ENCODE measurements around the gene ELL2.
"Not testable (repeated sequence)": the region's sequence is repeated elsewhere in the genome, so short reads cannot be mapped to it uniquely, and the experiment has no call there.

Gene ELL2

DNA sequence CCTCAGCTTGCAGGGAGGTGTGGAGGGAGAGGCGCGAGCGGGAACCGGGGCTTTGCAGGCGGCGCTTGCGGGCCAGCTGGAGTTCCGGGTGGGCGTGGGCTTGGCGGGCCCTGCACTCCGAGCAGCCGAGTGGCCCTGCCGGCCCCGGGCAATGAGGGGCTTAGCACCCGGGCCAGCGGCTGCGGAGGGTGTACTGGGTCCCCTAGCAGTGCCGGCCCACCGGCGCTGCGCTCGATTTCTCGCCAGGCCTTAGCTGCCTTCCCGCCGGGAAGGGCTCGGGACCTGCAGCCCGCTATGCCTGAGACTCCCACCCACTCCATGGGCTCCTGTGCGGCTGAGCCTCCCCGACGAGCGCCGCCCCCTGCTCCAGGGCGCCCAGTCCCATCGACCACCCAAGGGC, 110.5 kb downstream of the ELL2 start:
- H3K9me3 ChIP-seq (ENCODE audit: control insufficient read depth in 1 of 2, low read length in 2 of 2); H3K4me3 ChIP-seq (ENCODE audit: low read depth in 1 of 2, low read length in 2 of 2); H3K27me3 ChIP-seq (ENCODE audit: low read depth, low read length); H3K27ac ChIP-seq (ENCODE audit: low read length); H3K4me1 ChIP-seq (ENCODE audit: control insufficient read depth in 1 of 2, insufficient read depth in 2 of 2, low read length in 2 of 2); H3K36me3 ChIP-seq (ENCODE audit: control insufficient read depth in 1 of 2, insufficient read depth in 2 of 2, low read length in 2 of 2): not testable (repeated sequence)

DNA sequence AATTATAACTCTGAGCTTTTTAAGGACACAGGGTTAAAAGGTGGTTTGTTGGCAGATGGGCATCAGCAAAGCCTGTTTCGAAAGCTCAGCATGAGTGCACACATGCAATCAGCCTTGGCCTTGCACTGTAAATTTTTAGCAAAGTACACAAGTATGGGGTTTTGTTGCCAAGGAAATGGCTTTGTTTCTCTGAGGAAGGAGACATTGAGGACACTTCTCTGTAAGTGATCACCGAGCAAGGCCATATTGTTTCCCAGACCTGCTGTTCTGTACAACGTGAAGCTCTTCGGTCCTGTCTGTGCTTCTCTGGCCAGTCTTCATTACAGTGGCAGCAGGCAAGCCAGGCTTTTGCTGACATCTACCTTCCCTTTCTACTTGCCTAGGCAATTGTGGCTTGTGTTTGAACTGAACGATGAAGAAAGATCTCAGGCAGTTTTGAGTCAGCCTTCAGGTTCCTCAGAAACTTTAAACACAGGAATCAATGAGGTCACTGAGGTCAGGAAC, 111.2 kb downstream of the ELL2 start:
- Histone ChIP-seq H3K27ac (ENCODE audit: low read length) (no peak overlapping the region), H3K4me3 (ENCODE audit: low read depth in 1 of 2, low read length in 2 of 2) (no peak overlapping the region), H3K9me3 (ENCODE audit: control insufficient read depth in 1 of 2, low read length in 2 of 2) (no peaks in the 10 kb centered on the region), H3K36me3 (ENCODE audit: control insufficient read depth in 1 of 2, insufficient read depth in 2 of 2, low read length in 2 of 2) (no peaks in the 10 kb centered on the region), H3K4me1 (ENCODE audit: control insufficient read depth in 1 of 2, insufficient read depth in 2 of 2, low read length in 2 of 2) (no peaks in the 10 kb centered on the region), H3K27me3 (ENCODE audit: low read depth, low read length) (no peaks in the 10 kb centered on the region)

DNA sequence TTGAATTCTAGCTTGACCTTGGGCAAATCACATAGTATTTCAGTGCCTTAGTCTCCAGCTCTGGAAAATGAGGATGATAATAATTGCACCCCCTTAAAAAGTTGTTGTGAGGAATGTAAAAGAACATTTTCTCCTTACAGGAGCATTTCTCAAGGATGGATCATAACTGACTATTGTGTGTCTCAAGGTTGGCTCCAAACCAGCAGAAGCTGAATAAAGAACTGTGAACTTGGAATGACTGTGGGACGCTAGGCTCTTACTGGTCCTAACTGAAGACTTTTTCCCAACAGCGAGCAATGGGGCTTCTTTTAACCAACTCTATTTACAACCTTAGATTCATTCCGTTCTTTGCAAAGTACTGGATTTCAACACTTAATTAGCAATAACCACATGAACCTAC, 113.0 kb downstream of the ELL2 start:
- Histone ChIP-seq H3K27me3 (ENCODE audit: low read depth, low read length) (no peaks in the 10 kb centered on the region), H3K4me1 (ENCODE audit: control insufficient read depth in 1 of 2, insufficient read depth in 2 of 2, low read length in 2 of 2) (no peaks in the 10 kb centered on the region), H3K36me3 (ENCODE audit: control insufficient read depth in 1 of 2, insufficient read depth in 2 of 2, low read length in 2 of 2) (no peaks in the 10 kb centered on the region), H3K9me3 (ENCODE audit: control insufficient read depth in 1 of 2, low read length in 2 of 2) (no peaks in the 10 kb centered on the region), H3K4me3 (ENCODE audit: low read depth in 1 of 2, low read length in 2 of 2) (no peak overlapping the region), H3K27ac (ENCODE audit: low read length) (no peak overlapping the region)

DNA sequence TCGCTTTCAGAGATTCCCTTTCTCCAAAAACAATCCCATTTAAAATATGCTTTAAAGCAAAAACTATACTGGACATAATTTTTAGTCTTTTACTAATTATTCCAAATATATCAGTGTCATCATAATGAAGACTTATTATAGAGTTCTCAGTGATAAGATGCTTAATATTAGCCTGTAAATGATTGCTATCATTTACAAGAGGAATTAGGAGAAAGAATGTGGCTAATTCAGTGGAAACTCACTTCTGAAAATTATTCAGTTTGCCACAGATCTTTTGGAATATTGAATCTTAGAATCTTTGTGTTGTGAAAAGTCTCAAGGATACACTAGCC, 114.4 kb downstream of the ELL2 start:
- no peak overlapping the region for H3K27ac ChIP-seq (ENCODE audit: low read length)
- no peaks in the 10 kb centered on the region for H3K27me3 ChIP-seq (ENCODE audit: low read depth, low read length)
- no peaks in the 10 kb centered on the region for H3K9me3 ChIP-seq (ENCODE audit: control insufficient read depth in 1 of 2, low read length in 2 of 2)
- no peaks in the 10 kb centered on the region for H3K36me3 ChIP-seq (ENCODE audit: control insufficient read depth in 1 of 2, insufficient read depth in 2 of 2, low read length in 2 of 2)
- H3K4me3 ChIP-seq (ENCODE audit: low read depth in 1 of 2, low read length in 2 of 2) = no peak overlapping the region
- H3K4me1 ChIP-seq (ENCODE audit: control insufficient read depth in 1 of 2, insufficient read depth in 2 of 2, low read length in 2 of 2) = no peaks in the 10 kb centered on the region

DNA sequence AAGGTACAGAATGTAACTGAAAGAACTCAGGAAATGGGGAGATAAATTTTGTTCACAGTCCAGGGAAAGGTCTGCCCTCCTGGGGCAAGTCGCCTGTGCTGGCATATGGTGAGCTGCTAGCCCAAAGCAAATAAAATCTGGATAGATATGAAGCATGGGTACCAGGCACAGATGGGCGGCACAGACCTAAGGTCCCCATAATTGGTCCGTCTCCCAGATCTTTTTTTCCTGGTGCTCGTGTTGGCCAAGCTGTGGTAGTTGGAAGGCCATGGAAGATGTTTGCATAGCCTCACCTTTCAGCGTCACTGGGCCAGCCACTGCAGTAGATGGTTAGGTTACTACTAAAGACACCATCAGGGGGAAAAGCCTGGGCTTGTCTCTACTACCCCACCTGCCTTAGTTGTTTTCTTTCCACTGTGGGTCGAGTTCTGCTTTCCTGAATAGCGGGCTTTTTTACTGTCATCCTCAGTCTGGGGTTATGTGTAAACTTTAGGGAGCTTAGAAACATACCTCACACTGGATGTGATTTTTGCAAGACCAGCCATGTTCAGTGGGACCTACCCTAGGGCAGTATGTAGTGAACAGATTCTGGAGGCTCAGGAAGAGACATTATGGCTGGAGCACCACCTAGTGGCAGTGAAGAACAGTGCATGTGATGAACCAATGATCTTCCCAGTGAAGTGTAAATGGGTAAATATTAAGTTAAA, 114.9 kb downstream of the ELL2 start:
- no peaks in the 10 kb centered on the region for H3K36me3 ChIP-seq (ENCODE audit: control insufficient read depth in 1 of 2, insufficient read depth in 2 of 2, low read length in 2 of 2)
- no peak overlapping the region for H3K4me3 ChIP-seq (ENCODE audit: low read depth in 1 of 2, low read length in 2 of 2)
- H3K4me1 ChIP-seq (ENCODE audit: control insufficient read depth in 1 of 2, insufficient read depth in 2 of 2, low read length in 2 of 2) = no peaks in the 10 kb centered on the region
- no peak overlapping the region for H3K27ac ChIP-seq (ENCODE audit: low read length)
- H3K27me3 ChIP-seq (ENCODE audit: low read depth, low read length) = no peaks in the 10 kb centered on the region
- no peaks in the 10 kb centered on the region for H3K9me3 ChIP-seq (ENCODE audit: control insufficient read depth in 1 of 2, low read length in 2 of 2)

DNA sequence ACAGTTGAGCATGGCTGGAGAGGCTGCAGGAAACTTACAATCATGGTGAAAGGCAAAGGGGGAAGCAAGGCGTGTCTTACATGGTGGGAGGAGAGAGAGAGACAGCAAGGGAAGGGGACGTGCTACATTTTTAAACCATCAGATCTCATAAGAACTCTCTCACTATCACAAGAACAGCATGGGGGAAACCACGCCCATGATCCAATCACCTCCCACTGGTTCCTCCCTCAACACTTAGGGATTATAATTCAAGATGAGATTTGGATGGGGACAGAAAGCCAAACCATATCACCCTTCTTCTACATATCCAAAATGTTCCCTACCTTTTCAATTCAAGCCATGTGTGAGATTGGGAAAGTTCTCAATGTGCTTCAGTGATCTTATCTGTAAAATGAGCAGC, 116.3 kb downstream of the ELL2 start:
- Histone ChIP-seq H3K36me3 (ENCODE audit: control insufficient read depth in 1 of 2, insufficient read depth in 2 of 2, low read length in 2 of 2) (no peaks in the 10 kb centered on the region), H3K27me3 (ENCODE audit: low read depth, low read length) (no peaks in the 10 kb centered on the region), H3K27ac (ENCODE audit: low read length) (no peak overlapping the region), H3K4me1 (ENCODE audit: control insufficient read depth in 1 of 2, insufficient read depth in 2 of 2, low read length in 2 of 2) (no peaks in the 10 kb centered on the region), H3K4me3 (ENCODE audit: low read depth in 1 of 2, low read length in 2 of 2) (no peak overlapping the region), H3K9me3 (ENCODE audit: control insufficient read depth in 1 of 2, low read length in 2 of 2) (no peaks in the 10 kb centered on the region)

DNA sequence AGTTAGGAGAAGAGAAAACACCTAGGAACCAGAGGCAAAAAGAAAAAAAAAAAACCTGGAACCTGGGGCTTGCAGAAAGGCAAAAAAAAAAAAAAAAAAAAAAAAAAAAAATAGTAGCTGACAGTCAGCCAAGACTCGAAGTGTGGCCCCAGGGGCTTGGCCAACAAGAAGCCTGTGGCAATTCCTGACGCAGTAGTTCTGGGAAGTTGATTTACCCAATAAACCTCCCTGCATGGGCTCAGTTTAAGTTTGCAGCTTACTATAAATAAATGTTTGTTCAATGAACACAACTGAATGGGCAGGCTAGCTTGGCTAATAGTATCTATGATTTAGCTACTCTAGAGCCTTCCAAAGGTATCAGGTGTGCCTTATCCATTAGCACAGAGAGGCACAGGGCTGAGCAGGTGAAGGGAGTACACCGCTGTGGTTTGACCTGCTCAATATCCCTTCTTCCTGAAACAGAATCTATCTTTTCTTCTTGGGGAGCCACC, 117.9 kb downstream of the ELL2 start:
- Histone ChIP-seq H3K27ac (ENCODE audit: low read length) (no peak overlapping the region), H3K27me3 (ENCODE audit: low read depth, low read length) (no peaks in the 10 kb centered on the region), H3K9me3 (ENCODE audit: control insufficient read depth in 1 of 2, low read length in 2 of 2) (no peaks in the 10 kb centered on the region), H3K4me3 (ENCODE audit: low read depth in 1 of 2, low read length in 2 of 2) (no peak overlapping the region), H3K36me3 (ENCODE audit: control insufficient read depth in 1 of 2, insufficient read depth in 2 of 2, low read length in 2 of 2) (no peaks in the 10 kb centered on the region), H3K4me1 (ENCODE audit: control insufficient read depth in 1 of 2, insufficient read depth in 2 of 2, low read length in 2 of 2) (no peaks in the 10 kb centered on the region)

DNA sequence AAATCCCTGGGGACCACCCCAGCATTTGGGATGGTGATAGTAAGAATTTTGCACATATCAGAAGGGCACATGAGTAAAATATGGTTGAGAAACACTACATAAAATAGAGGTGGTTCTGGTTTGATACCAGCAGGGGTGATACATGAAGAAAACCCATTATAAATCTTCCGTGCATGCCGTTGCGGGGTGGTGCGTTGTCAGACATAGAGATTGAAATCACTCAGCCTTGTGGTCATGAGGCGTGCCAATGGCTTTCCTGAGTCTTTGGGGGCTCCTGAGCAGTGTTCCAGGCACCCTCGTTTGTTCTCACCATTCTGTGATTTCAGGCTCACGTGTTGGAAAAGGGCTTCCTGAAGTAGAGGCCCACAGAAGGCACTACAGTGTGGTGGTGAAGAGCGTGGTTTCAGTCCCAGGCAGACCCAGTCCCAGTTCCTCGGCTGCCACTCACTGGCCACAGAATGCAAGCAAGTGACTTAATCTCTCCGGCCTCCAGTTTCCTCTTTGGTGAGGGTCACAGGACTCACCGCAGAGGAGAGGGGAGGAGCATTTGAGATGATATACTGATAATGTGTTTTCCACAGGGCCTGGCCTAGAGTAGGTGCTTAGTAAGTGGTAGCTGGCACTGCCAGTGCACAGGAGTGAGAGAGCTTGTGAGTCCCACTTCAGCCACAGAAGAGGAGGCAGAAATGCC, 118.7 kb downstream of the ELL2 start:
- Histone ChIP-seq H3K9me3 (ENCODE audit: control insufficient read depth in 1 of 2, low read length in 2 of 2) (no peaks in the 10 kb centered on the region), H3K27ac (ENCODE audit: low read length) (no peak overlapping the region), H3K36me3 (ENCODE audit: control insufficient read depth in 1 of 2, insufficient read depth in 2 of 2, low read length in 2 of 2) (no peaks in the 10 kb centered on the region), H3K4me3 (ENCODE audit: low read depth in 1 of 2, low read length in 2 of 2) (no peak overlapping the region), H3K4me1 (ENCODE audit: control insufficient read depth in 1 of 2, insufficient read depth in 2 of 2, low read length in 2 of 2) (no peaks in the 10 kb centered on the region), H3K27me3 (ENCODE audit: low read depth, low read length) (no peaks in the 10 kb centered on the region)

DNA sequence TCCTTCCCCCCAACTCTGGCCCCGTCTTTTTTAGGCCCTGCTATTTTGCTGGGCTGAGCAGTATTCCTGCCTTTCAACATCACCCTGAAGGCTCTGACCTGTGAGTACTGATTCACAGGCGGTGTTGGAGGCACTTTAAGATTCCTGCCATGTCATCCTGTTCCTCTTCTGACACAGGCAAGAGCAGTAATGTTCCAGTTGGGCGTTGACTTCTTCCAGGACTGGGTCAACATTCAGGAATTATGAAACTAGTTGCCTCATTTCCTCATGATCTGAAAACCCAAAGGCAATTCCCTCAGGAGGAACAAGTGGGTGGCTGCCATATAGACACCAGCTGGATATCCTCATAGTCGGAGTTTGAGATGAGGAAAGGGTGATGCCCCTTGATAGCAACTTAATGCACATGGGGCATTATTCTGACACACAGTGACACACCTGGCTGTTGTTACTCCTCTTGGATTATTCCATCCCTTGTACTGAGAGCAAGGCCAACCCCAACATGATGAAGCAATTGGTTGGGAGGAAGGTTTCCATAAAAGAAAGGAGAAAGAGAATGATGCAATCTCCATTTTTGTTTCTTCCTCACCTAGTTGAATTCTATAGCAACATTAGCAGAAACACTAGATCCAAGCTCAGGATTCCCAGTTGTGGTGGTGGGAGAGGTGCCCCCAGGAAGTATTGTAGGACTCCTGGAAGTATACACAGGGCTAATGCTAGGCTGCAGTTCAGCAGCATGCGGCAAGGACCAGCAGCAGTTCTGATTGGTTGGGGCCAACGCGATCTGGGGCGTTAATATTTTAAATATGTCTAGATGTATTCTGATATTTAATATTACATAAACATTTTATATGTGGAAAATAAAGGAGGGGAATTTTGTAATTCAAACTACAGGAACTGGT, 119.5 kb downstream of the ELL2 start:
- Histone ChIP-seq H3K27ac (ENCODE audit: low read length) (no peak overlapping the region), H3K4me3 (ENCODE audit: low read depth in 1 of 2, low read length in 2 of 2) (no peak overlapping the region), H3K27me3 (ENCODE audit: low read depth, low read length) (no peaks in the 10 kb centered on the region), H3K9me3 (ENCODE audit: control insufficient read depth in 1 of 2, low read length in 2 of 2) (no peaks in the 10 kb centered on the region), H3K4me1 (ENCODE audit: control insufficient read depth in 1 of 2, insufficient read depth in 2 of 2, low read length in 2 of 2) (no peaks in the 10 kb centered on the region), H3K36me3 (ENCODE audit: control insufficient read depth in 1 of 2, insufficient read depth in 2 of 2, low read length in 2 of 2) (no peaks in the 10 kb centered on the region)

DNA sequence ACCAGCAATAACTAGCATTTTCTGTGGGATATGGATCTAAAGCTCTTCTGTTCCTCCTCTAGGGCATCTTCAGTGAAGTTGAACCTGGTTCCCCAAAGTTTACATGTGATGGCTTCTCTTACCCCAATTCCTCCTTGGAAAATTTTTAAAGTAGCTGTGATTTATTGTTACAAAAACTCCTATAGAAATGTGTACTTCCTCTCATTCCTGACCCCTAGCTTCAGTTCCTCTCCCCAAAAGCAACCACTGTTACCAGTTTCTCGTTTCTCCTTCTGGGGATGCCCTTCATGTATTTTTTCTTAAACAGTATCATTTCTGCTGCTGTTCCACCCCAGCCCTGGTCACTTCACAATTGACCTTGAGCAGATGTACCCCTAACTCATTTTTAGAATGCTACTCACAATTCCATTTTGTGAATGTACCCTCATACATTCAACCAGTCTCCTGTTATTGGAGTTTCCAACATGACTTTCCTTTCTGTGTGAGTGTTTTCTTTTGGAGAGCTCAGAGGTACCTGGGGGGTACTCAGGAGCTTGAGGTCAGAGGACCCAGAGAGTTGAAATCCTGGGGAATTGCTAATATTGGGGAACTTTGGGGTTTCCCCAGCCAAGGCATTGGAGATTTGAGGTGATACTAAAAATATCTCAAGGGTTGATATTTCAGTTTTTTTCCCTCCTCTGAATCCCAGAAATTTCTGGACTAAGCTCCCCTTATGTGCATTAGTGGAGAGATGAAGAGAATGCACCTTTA, 120.5 kb downstream of the ELL2 start:
- H3K4me3 ChIP-seq (ENCODE audit: low read depth in 1 of 2, low read length in 2 of 2) = no peak overlapping the region
- no peaks in the 10 kb centered on the region for H3K36me3 ChIP-seq (ENCODE audit: control insufficient read depth in 1 of 2, insufficient read depth in 2 of 2, low read length in 2 of 2)
- no peak overlapping the region for H3K27ac ChIP-seq (ENCODE audit: low read length)
- no peaks in the 10 kb centered on the region for H3K9me3 ChIP-seq (ENCODE audit: control insufficient read depth in 1 of 2, low read length in 2 of 2)
- no peaks in the 10 kb centered on the region for H3K27me3 ChIP-seq (ENCODE audit: low read depth, low read length)
- H3K4me1 ChIP-seq (ENCODE audit: control insufficient read depth in 1 of 2, insufficient read depth in 2 of 2, low read length in 2 of 2) = no peaks in the 10 kb centered on the region

DNA sequence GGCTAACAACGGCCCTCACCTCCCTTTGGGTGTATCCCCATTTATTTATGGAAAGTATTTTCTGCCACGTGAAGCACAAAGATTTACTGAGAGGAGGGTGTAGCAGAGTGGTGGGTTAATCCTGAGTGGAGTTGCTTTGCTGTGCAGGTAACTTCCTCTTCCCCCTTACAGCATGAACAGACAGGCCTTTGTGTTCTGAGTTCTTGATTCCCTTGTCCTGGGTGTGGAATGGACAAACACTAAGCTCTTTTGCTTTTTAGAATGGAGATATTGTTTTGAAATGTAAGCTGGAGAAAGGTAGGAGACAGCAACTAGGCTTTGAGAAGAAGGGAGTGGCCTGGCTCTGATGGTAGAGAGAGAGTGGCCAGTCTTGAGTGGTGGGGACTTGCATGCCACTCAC, 122.0 kb downstream of the ELL2 start:
- H3K4me3 ChIP-seq (ENCODE audit: low read depth in 1 of 2, low read length in 2 of 2) = no peak overlapping the region
- no peak overlapping the region for H3K27ac ChIP-seq (ENCODE audit: low read length)
- peaks cover 0 to 8% of the 10 kb centered on the region in 2 donors for H3K4me1 ChIP-seq (ENCODE audit: control insufficient read depth in 1 of 2, insufficient read depth in 2 of 2, low read length in 2 of 2)
- H3K27me3 ChIP-seq (ENCODE audit: low read depth, low read length) = no peaks in the 10 kb centered on the region
- H3K36me3 ChIP-seq (ENCODE audit: control insufficient read depth in 1 of 2, insufficient read depth in 2 of 2, low read length in 2 of 2) = no peaks in the 10 kb centered on the region
- H3K9me3 ChIP-seq (ENCODE audit: control insufficient read depth in 1 of 2, low read length in 2 of 2) = no peaks in the 10 kb centered on the region

All from muscle layer of duodenum (tissue), 2 donors.